Muscle layer of duodenum (tissue), 2 donors: Measurements from ENCODE around the gene C11orf68.

Source experiments
- H3K27ac ChIP-seq: one replicate; pipeline ENCODE4 v1.7.0; 2013; ENCODE audit warnings: mild to moderate bottlenecking, low read length
- H3K27me3 ChIP-seq: one replicate; pipeline ENCODE4 v1.7.0; 2013; ENCODE audit warnings: low read depth, mild to moderate bottlenecking, control low read depth, low read length
- H3K36me3 ChIP-seq, 2 donors: one replicate each; pipeline ENCODE4 v1.7.0; 2013; ENCODE audit warnings: low read length in 2 of 2, control low read depth in 1 of 2, mild to moderate bottlenecking in 1 of 2; ENCODE audit not compliant: insufficient read depth in 2 of 2, control insufficient read depth in 1 of 2
- H3K4me1 ChIP-seq, 2 donors: one replicate each; pipeline ENCODE4 v1.7.0; 2013; ENCODE audit warnings: low read length in 2 of 2, mild to moderate bottlenecking in 2 of 2, control low read depth in 1 of 2, moderate library complexity in 1 of 2; ENCODE audit not compliant: insufficient read depth in 2 of 2, control insufficient read depth in 1 of 2
- H3K4me3 ChIP-seq, 2 donors: one replicate each; pipeline ENCODE4 v1.7.0; 2013; ENCODE audit warnings: low read length in 2 of 2, low read depth in 1 of 2, mild to moderate bottlenecking in 1 of 2
- H3K9me3 ChIP-seq, 2 donors: one replicate each; pipeline ENCODE4 v1.7.0; 2013; ENCODE audit warnings: low read length in 2 of 2, control low read depth in 1 of 2, mild to moderate bottlenecking in 1 of 2; ENCODE audit not compliant: control insufficient read depth in 1 of 2
- donor health status: healthy.

C11orf68 gene

DNA sequence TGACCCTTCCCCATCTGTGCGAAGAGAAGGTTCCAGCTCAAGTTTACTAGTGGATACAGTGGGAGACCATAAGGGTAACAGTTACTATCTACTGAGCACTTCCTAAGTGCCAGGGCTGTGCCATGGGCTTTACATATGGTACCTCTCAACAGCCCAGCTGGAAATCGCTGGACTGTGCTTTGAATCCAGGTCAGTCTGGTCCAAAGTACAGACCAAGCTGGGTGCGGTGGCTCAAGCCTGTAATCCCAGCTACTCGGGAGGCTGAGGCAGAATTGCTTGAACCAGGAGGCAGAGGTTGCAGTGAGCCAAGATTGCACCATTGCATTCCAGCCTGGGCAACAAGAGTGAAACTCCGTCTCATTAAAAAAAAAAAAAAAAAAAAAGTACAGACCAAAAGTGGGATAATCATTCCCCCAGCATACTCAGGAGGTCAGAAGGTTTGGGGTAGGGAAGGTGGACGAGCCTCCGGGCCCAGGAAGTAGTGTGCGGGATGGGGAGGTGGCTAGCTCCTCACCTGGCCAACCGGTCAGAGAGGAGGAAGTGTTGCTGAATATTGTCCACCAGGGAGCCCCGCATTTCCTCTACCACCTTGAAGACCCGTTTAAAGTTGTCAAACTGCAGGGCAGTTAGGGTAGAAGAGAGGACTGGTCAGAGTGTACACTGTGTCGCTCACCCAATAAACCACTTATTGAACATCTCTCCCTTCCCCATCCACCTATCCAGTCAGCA is 32.9 kb downstream of the C11orf68 start:
- Histone ChIP-seq H3K4me3 (no peak overlapping the region), H3K36me3 (peaks cover 18 to 29% of the 10 kb centered on the region in 2 donors), H3K27me3 (no peaks in the 10 kb centered on the region), H3K27ac (no peak overlapping the region), H3K4me1 (peaks cover 13 to 29% of the 10 kb centered on the region in 2 donors), H3K9me3 (no peaks in the 10 kb centered on the region)

DNA sequence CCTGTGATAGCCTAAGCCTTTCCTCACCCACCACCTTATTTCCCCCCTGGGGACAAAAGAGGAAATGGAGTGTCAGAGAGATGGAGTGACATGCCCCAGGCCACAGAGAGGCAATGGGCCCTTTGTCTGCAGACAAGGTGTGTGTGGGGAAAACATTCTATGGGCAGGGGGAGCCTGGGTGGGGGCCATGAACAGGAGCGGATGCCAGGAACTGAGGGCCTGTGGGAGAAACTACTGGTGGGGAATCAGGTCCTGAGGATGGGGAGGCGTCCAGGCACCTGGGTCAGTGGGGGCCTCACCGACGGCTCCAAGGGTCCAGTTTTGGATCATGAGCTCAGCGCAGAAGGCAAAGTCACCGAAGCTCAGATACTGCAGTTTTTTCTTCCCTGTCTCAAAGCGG is 33.6 kb downstream of the C11orf68 start:
- Histone ChIP-seq H3K4me3 (no peak overlapping the region), H3K27ac (no peak overlapping the region), H3K4me1 (peaks cover 13 to 28% of the 10 kb centered on the region in 2 donors), H3K36me3 (peaks cover 18 to 29% of the 10 kb centered on the region in 2 donors), H3K27me3 (no peaks in the 10 kb centered on the region), H3K9me3 (no peaks in the 10 kb centered on the region)

DNA sequence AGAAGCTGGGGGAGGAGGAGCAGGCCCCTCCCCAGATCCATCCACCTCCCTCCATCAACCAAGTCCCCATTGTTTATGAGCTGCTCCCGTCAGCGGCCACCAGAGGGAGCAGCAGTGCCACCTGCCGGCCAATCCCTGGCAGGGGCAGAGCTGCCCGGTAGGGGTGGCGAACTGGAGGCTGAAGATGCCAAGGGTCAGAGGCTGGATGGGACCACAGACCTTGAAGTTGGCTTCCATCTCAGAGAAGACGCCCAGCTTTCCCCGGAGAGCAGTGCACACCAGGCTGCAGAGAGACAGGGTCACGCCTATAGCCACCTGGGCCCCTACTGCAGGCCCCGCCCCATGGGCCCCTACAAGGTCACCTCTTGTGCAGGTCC is 34.2 kb downstream of the C11orf68 start:
- Histone ChIP-seq H3K4me3 (no peak overlapping the region), H3K36me3 (peaks cover 18 to 29% of the 10 kb centered on the region in 2 donors), H3K27me3 (no peaks in the 10 kb centered on the region), H3K4me1 (peaks cover 8 to 24% of the 10 kb centered on the region in 2 donors), H3K9me3 (no peaks in the 10 kb centered on the region), H3K27ac (no peak overlapping the region)

DNA sequence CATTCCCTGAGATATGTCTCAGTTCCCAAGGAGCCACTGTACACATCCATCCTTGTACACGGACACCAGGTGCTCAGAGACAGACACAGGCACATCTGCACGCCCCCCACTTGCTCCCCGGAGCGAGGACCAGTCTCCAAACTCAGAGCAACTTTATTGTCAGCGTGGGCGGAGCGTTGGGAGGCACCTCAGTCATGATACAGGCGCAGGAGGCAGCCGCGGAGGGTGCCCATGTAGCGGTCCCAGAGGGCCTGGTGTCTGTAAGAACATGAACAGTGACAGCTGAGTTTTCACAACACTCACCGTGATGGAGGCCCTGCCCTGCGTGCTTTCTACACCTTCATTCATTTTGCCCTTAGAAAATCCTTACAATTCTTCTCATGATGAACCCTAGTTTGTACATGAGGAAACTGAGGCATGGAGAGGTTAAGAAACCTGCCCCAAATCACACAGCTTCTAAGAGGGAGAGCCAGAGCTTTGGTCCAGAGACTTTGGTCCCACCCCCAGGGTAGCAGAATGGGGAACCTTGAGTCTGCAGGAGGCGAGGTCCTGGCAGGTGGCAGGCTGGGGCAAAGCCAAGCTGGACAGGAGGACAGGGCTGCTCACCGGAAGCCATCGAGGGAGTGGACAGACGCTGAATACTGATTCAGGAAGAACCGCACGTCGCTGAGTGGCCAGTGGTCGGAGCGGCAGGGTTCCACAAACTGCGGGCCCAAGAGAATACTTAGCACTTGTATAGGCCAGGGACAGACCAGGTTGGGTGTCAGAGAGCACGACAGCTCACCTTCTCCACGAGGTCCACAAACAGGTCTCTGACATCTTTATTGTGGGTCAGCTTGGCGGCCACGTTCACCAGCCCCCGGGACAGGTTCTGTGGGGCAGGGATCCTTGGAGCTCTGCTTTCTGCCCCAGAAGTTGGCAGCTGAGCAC is 34.8 kb downstream of the C11orf68 start:
- Histone ChIP-seq H3K9me3 (no peaks in the 10 kb centered on the region), H3K36me3 (peaks cover 18 to 29% of the 10 kb centered on the region in 2 donors), H3K4me3 (no peak overlapping the region), H3K27me3 (no peaks in the 10 kb centered on the region), H3K27ac (no peak overlapping the region), H3K4me1 (peaks cover 6 to 21% of the 10 kb centered on the region in 2 donors)

DNA sequence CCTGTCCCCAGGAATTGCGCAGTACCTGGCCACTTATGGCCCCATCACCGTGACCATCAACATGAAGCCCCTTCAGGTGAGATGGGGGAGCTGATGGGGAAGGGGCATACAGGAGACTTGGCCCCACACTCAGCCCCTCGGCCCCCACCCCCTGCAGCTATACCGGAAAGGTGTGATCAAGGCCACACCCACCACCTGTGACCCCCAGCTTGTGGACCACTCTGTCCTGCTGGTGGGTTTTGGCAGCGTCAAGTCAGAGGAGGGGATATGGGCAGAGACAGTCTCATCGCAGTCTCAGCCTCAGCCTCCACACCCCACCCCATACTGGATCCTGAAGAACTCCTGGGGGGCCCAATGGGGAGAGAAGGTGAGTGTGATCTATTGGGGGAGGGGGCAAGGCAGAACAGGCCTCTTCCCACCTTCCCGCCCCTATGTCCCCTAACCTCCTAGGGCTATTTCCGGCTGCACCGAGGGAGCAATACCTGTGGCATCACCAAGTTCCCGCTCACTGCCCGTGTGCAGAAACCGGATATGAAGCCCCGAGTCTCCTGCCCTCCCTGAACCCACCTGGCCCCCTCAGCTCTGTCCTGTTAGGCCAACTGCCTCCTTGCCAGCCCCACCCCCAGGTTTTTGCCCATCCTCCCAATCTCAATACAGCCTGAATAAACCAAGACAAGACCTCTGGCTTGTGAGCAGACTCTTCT is 35.7 kb downstream of the C11orf68 start:
- no peak overlapping the region for H3K4me3 ChIP-seq

DNA sequence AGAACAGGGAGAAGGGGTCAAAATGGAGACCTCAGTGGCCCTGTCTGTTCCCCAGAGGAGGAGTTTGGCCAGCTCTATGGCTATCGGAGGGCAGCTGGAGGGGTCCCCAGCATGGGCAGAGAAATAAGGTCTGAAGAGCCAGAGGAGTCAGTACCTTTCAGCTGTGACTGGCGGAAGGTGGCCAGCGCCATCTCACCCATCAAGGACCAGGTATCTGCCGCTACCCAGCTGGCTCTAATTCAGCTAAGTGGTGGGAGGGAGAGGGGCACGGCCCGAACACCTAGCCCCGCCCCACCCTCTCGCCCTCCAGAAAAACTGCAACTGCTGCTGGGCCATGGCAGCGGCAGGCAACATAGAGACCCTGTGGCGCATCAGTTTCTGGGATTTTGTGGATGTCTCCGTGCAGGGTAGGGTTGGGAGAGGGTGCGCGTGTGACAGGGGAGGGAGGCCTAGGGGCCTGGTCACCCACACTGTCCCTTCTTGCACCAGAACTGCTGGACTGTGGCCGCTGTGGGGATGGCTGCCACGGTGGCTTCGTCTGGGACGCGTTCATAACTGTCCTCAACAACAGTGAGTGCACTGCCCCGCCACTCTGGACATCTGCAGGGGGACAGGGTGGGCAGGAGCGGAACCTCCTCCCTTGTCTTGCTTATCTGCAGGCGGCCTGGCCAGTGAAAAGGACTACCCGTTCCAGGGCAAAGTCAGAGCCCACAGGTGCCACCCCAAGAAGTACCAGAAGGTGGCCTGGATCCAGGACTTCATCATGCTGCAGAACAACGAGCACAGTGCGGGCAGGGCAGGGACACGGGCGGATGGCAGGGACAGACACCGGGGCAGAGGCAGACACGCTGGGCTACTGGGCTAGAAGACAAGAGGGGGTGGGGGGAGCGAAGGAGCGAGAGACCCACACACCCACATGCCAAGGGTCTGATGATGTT is 36.5 kb downstream of the C11orf68 start:
- no peak overlapping the region for H3K27ac ChIP-seq
- no peaks in the 10 kb centered on the region for H3K27me3 ChIP-seq
- H3K36me3 ChIP-seq, result peaks cover 18 to 29% of the 10 kb centered on the region in 2 donors
- peaks cover under 1 to 16% of the 10 kb centered on the region in 2 donors for H3K4me1 ChIP-seq
- no peak overlapping the region for H3K4me3 ChIP-seq
- H3K9me3 ChIP-seq, result no peaks in the 10 kb centered on the region

More for the DNA sequence above, 35.7 kb downstream of the C11orf68 start:
- H3K27ac ChIP-seq, result no peak overlapping the region
- H3K36me3 ChIP-seq, result peaks cover 18 to 29% of the 10 kb centered on the region in 2 donors
- H3K27me3 ChIP-seq, result no peaks in the 10 kb centered on the region
- H3K9me3 ChIP-seq, result no peaks in the 10 kb centered on the region
- H3K4me1 ChIP-seq, result peaks cover 6 to 21% of the 10 kb centered on the region in 2 donors

DNA sequence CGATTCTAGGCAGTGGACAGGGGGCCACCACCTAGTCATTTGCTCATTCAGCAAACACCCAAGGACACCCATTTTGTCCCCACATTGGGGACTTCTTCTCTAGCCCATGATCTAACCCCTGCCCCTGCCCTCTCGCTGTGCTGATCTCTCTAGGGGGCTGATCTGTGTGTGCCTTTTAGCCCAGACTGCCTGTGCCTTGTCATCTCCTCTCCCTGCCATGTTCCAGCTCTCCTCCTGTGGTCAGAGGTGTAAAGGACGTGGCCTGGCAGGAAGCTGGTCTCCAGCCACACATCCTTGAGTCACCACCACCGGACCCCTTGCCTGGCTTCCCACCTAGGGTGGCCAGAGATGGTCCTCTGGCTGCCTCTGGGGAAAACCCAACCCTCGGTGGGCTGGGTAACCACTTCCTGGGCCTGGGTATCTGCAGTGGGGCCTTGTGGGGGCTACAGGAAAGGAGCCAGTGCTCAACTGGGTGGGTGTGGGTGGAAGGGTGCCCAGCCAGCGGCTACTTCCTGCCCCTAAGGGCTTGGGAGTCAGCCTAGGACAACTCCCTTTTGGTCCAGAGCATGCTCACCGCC is 37.9 kb downstream of the C11orf68 start:
- Histone ChIP-seq H3K27me3 (no peaks in the 10 kb centered on the region), H3K9me3 (no peaks in the 10 kb centered on the region), H3K27ac (no peak overlapping the region), H3K4me1 (peaks cover 0 to 6% of the 10 kb centered on the region in 2 donors), H3K4me3 (no peak overlapping the region), H3K36me3 (peaks cover 18 to 29% of the 10 kb centered on the region in 2 donors)

DNA sequence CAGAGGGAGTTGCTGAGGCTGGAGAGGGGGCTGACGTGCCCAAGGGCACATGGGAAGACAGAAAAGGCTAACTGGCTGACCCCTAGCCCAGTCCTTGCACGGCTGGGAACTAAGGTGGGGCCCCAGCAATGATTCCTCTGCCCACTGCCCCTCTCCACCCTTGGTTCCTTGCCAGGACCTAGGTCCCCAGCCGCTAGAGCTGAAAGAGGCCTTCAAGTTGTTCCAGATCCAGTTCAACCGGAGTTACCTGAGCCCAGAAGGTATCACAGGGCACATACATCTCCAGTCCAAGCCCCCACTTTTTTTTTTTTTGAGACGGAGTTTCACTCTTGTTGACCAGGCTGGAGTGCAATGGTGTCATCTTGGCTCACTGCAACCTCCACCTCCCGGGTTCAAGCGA is 38.8 kb downstream of the C11orf68 start:
- Histone ChIP-seq H3K27ac (no peak overlapping the region), H3K4me1 (peaks cover 0 to 4% of the 10 kb centered on the region in 2 donors), H3K36me3 (peaks cover 11 to 24% of the 10 kb centered on the region in 2 donors), H3K9me3 (no peaks in the 10 kb centered on the region), H3K27me3 (no peaks in the 10 kb centered on the region), H3K4me3 (no peak overlapping the region)

DNA sequence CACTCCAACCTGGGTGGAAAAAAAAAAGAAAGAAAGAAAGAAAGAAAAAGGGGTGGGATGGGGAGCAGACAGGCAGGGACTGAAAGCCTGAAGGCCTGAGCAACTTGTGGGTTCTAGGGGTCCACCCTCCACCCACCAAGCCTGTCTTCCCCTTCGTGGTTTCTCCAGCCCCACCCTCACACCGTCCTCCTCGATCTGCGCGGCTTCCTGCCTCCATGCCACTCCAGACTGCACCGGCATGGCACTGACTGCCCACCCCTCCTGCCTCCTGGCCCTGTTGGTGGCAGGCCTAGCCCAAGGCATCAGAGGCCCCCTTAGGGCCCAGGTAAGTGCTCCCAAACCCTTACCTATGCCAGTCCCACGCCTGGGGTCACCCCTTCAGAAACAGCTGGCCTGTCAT is 39.2 kb downstream of the C11orf68 start, which contains the start of gene CTSW:
TSS of gene CTSW (plus strand) at position 221 of the 400 bp plus-strand sequence. CDS start at position 239, 18 bp downstream.
- Histone ChIP-seq H3K9me3 (no peaks in the 10 kb centered on the region), H3K4me1 (no peaks in the 10 kb centered on the region), H3K4me3 (no peak within 1 kb of the TSS), H3K27ac (no peak within 1 kb of the TSS), H3K36me3 (peaks cover 9 to 23% of the 10 kb centered on the region in 2 donors), H3K27me3 (no peaks in the 10 kb centered on the region)
